Activated CD8-positive, alpha-beta memory T cell treated with anti-CD3 and anti-CD28 coated beads for 48 hours (primary cell): ENCODE data around the gene GPR25.
A peak's percentile ranks its signal among the peaks of the same experiment; 100 is the strongest.

Experiments
- DNase-seq, 3 experiments: peaks; one replicate each; pipeline ENCODE4 v3.0.0-alpha.2; 2020; ENCODE audit warnings: low read depth in 2 of 3, low spot score in 2 of 3

GPR25 gene, protein sequence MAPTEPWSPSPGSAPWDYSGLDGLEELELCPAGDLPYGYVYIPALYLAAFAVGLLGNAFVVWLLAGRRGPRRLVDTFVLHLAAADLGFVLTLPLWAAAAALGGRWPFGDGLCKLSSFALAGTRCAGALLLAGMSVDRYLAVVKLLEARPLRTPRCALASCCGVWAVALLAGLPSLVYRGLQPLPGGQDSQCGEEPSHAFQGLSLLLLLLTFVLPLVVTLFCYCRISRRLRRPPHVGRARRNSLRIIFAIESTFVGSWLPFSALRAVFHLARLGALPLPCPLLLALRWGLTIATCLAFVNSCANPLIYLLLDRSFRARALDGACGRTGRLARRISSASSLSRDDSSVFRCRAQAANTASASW

GRCh38 chr1:200872446-200873115 is at the start of gene GPR25:
TSS of gene GPR25 (plus strand) at chr1:200872981. CDS start at chr1:200873038, 57 bp downstream.
- DNase-seq: no peak

DNA sequence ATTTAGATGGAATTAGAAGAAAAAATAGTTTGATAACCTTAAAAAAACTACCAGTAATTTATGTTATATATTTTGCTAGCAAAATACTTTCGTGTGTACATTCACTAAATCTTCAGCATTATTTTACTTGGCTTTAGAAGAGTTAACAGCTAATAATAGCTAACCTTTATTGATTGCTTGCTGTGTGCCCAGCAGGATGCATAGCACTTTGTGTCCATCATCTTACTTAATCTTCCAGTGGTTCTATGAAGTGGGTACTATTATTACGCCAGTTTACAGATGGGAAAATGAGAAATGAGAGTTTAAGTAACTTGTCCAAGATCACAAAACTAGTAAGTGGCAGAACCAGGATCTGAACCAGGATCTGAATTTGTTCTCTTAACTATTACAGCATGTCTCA is 41.7 kb upstream of the GPR25 start:
- no peak for DNase-seq

DNA sequence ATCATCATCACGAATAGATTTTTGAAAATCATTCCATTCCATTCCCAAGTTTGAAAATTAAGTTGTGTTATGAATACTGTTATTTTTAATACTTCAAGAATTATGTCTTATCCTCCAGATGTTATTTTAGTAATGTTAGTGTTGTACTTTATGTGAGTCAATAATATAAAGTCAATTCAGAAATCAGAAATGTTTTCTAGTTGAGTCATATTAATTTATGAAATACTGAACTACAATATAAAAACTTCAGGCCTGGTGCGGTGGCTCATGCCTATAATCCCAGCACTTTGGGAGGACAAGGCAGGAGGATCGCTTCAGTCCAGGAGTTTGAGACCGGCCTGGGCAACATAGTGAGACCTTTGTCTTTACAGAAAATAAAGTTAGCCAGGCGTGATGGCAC is 38.4 kb upstream of the GPR25 start:
- DNase-seq: no peak

- DNase-seq: no peak
Observed at GRCh38 chr1:200836213-200836612, 36.6 kb upstream of the GPR25 start.

- no peak for DNase-seq
Observed at GRCh38 chr1:200837931-200838571, 34.7 kb upstream of the GPR25 start.

DNA sequence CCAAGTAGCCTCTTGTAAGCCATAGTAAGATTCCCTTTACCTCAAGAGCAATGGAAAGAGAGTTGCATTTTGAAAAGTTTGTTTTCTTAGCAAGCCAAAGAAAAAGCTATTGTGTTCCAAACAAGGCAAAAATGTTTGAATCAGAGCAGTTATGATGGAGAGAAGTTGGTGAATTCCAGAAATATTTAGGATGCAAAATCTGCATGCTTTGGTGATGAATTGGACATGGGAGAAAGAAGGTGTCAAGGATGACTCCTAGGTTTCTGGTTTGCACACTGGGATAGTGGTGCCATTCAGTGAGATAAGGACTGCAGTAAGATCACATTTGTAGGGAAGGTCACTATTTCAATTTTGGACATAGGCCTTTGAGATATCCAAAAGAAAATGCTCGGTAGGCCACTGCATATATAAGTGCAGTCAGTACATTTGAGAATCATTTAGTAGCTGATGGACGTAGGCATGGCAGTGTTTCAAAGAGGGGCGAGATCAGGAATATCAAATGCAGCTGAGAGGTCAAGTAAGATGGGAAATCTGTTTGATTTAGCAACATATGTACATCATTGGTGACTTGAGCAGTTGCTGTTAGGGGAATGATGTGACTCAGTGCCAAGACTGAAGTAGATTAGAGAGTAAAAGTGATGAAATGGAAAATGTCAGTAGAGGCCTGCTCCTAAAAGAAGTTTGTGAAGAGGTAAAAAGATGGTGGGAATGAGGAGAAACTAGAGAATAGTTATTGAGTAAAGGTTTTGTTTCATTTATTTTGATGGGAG is 33.9 kb upstream of the GPR25 start:
- no peak for DNase-seq

DNA sequence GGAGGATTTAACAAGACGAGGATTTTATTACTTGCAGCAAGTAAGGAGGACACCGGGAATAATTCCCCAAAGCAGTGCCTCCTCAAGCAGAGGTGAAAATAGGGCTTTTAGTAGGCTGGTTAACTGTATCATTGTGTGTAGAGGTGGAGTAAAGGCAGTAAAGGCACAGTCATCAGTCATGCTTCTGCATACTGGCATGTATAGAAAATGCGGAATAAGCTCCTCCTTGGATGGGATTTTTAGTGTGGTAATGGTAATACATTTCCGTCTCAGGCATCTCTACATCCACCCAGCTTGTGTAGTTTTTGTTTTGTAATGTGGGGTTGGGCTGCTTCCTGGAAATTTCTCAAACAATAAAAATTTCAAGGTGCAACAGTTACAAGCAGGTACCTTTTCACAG is 27.4 kb upstream of the GPR25 start:
- no peak for DNase-seq

DNA sequence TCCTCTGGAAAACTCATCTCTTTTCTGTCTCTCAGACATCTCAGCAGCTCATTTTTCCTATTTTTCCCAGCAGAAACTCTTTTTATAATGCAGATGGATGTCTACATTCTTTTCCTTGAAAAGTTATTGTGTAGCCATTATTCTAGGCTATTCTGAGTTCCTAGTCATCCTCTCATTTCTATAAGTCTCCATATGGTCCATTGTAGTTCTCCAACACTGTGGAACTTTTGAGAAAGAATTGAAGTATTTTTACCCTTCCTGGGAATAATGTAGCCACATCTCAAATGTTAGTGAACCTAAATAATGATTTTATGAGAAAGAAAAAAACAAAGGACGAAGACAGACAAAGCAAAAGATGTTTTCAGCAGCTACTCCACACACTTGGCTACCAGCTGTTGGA is 26.4 kb upstream of the GPR25 start:
- no peak for DNase-seq

GRCh38 chr1:200849430-200849829 is 23.4 kb upstream of the GPR25 start:
- no peak for DNase-seq

DNA sequence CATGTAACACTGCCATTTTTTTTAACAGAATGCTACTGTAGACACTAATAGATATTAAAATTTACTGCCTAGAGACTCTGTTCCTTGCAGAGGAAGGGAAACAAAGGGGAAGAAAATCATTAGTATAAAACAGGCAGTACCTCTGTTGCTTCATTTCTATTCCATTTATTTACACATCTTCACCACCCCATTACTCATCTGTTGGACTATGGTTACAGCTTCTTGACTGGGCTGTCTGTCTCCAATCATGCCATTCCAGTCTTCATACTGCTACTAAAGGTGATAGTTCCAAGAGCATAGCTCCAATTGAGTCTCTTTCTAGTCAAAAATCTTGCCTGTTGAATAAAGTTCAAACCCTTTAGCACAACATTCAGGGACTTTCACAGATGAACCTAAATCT is 22.2 kb upstream of the GPR25 start:
- DNase-seq: no peak

GRCh38 chr1:200856716-200857357 is 15.9 kb upstream of the GPR25 start:
- DNase-seq: no peak

DNA sequence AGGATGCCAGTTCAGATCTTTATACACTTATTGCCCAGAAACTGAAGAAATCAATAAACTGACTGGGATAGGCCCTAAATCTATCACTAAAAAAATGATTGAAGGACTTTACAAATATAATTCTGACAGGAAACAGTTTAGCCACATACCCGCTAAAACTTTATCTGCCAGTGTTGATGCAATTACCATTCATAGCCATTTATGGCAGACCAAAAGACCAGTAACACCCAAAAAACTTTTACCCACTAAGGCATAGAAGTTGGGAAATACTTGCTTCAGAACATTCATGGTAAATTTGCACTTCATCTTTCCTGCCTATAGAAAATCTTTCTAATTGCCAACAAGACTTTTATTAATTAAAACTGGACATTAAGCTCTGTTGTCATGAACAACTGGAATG is 15.0 kb upstream of the GPR25 start:
- no peak for DNase-seq

DNA sequence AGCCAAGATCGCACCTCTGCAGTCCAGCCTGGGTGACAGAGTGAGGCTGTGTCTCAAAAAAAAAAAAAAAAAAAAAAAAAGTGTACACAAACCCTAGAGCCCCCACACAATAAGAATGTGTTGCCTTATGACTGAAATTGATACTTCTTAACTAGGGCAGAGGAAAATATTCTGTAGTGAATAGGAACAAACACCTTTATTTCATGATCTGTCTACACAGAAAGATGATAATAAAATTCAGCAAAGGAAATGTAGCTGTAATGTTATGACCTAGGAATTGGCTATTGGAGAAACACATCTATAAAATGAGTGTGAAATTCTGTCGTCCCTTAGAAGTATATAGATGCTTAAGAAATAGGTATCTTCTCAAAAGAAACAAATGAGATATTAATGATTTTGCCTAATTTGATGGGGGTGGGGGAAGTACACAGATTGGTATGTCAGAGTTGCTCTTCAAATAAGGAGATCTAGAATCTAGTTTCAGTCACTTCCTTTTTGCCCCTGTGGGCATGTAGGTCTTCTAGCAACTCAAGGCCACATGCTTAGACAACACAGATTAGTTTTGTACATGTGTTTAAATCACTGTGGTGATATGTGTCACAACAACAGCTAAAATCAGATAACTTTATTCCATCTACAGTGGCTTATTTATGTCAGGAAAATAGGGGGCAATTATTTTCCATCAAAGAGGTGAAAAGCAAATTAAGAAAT is 10.7 kb upstream of the GPR25 start:
- no peak for DNase-seq

DNA sequence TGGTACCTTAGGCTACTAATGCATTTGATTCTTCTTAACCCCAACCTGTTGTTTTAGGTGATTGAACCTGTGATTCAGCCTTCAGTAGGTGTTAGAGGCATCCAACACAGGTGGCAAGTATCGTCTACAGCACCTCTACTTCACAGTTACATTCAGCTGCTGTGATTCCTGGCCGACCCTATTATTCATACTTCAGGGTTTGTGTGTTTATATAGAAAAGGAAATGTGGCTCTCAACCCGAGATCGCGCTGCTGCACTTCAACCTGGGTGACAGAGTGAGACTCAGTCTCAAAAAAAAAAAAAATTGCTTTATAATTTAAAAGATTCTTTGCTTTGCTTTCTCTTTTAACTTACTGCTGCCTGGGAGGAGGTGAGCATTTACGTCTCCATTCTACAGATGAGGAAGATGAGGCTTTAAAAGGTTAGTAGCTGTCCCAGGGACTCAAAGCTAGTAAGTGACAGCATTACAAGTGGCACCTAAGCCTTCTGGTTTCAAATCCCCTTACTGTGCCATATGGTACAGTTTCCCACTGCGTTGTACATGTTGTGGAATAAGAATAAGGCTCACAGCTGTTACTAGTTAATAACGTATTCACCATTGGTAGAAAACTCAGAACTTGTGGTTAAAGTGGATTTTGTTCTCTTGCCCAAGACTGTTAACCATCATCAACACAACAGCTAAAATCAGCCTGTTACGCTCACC is 9.9 kb upstream of the GPR25 start:
- DNase-seq: no peak

DNA sequence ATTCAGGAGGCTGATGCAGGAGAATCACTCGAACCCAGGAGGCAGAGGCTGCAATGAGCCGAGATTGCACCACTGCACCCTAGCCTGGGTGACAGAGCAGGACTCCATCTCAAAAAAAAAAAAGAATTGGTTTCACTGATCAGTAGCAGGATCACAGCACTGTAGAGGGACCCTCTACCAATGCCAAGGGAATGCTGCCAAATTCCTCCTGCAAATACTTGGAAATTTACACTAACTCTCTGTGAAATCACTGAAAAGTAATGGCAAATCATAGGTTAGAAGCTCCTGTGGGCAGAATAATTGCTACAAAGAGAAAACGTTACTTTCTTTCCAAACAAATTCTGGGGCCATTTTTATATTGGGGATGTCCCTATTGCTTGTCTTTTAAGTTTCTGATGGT is 6.7 kb upstream of the GPR25 start:
- DNase-seq: no peak

- DNase-seq: peak in 1 of 3 experiments; percentile 60
Observed at GRCh38 chr1:200866521-200866920, 6.3 kb upstream of the GPR25 start.

DNA sequence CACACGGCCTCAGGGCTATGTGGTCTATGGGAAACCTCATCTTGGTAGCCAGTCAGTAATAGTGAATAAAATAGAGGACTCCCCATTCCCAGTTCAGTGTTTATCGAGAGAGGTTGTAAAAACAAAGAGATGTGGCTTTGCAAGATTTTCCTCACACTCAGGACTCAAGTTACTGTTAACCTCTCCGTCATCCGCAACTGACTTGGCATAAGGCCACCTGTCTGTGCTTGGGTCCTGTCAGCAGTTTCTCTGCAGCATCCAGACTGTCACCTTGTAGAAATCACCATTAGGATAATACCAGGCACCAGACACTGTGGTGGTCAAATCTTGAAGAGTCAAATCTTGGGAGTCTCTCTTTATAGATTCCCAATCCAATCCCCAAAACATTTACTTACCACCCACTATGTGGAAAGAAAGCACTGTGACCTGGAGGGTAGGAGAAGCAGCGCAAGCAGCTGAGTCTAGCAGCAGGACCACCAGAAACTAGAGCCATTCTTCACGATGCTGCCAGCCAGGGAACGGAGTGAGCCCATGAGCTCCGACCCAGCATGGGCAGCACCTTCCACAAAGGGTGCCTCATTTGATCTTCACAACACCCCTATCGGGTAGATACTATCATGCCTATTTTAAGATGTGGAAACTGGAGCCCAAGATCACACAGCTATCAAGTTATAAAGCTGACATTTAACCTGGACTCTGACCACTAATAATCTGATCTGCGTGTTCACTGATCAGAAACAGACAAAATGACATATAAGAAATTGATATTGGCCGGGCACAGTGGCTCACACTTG is 5.6 kb upstream of the GPR25 start:
- no peak for DNase-seq

DNA sequence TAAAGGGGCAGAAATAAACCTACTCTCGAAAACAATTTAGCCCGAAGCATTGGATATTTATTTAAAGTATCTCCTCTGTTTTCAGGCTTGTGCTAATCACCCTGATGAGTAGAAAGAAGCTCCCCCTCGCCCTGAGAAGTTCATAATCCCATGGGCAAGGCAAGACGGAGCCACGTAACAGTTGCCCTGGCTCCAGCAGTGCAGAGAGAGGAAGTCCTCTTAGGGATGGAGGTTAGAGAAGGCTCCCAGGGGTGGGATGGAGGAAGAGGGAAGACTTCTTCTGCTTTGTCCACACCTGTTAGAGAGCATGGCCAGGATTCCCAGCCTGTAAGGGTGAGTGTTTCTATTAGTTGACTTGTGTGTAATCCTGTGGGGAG is 3.4 kb upstream of the GPR25 start:
- DNase-seq: no peak

GRCh38 chr1:200869753-200870391 is 2.9 kb upstream of the GPR25 start:
- DNase-seq: no peak
